HTERT RPE-1 (cell line): ENCODE data around the gene PLOD2.

Experiments
- in situ Hi-C: fragments of 300-500 bp; cut with MboI; formaldehyde crosslinking; loops from 4 replicates; pipeline ENCODE4 v1.14.3; 2020; ENCODE audit warnings: low sequenced_read_pairs

PLOD2 gene

DNA sequence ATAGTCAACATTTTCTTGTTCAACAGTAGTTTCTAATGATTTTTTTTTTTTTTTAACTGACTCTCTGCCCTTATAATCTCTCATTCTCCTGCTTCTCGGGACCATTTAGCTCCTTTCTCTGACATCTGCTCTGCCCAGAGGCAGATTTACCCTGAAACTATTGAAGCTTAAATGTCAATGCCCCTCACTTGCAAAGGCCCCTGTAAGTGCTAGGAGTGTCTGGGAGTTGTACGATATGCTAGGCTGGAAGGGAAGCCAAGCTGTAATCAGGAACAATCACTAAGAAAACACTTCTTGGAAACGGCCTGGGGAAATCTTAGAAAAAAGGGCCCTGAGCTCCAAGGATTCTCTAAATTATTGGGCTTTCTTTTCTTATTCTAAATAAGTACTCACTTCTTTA lies 5.8 kb upstream of the PLOD2 start:
- in situ Hi-C loops: no loop called here

DNA sequence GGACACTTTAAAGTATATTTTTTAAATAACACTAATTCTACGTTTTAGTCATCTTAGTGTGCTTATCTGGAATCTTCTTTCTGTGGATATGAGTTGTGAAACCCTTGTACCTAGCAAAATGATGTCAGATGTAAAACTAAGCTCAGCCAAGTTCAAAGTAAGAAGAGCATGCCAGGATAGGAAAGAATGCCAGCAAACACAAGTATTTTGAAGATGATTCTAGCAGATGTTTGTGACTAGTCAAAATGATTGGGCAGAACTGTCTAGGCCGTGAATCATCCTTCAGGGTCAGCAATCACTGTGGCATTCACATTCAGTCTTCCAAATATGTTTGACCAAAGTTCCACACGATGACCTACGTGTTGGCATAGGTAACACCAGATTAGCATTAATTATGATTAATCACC lies 5.4 kb upstream of the PLOD2 start:
- in situ Hi-C loops: no loop called here

DNA sequence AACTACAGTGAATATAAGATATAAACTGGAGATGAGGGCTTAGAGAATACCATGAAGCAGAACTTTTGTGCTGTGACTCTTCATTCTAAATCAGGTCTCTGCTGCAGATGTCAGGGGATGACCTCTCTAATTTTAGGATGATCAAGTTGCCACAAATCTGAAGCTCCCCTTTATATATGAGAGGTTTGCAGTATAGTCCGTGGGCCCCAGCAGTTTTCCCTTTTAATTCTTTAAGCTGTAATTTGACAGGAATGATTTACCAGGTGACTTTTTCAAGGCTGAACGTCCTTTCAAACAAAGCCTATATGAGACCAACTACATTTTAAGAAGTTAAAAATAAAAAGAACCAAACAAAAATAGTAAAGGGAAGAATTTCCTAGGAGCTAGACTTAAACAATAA lies 4.9 kb upstream of the PLOD2 start:
- in situ Hi-C loops: no loop called here

DNA sequence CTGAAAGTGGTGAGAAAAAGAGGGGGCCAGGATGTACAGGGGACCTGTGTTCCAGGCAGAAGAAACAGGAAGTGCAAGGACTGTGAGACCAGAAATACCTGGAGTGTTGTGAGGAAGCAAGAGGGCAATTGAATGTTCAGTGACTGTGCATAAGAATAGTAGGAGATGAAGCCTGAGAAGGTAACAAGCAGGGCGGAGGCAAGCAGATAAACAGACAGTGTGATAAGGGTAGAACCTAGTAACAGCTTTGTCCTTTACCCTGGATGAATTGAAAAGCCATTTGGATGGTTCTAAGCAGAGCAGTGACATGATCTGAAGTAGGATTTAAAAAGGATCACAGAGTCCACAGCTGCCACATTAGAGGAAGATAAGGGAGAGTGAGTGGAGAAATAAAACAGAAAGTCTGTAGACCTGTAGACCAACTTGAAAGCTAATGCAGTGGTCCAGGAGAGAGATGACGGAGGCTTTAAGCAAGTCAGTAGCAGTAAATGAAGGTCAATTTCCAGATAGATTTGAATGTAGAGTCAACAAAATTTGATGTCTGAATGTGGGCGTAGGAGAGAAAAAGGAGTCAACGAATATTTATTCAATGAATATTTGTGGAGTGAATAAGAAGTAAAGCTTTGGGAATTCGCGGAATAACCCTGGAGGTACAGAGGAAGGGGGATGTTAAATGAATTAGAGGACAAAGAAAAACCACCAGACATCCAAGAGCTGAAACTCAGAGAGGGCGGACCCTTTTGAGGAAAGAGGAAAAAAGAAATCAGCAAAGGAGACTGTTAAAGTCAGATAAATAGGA lies 4.2 kb upstream of the PLOD2 start:
- in situ Hi-C loops: no loop called here

DNA sequence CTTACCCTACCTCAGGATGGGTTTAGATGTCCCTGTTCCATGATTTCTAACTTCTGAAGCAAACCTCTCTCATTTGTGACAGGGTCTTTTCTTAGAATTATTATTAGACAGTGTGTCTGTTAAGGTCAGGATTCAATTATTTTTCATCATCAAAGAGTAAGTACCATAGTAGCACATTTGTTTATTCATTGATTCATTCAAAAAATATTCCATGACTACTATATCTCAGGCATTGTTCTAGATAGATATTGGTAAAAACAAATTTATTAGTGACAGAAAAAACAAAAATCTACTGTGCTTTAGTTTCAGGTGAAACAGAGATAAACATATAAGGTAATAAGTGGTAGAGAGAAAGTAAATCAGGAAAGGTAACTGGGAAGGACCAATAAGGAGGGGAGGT lies 3.5 kb upstream of the PLOD2 start:
- in situ Hi-C loops: no loop called here

DNA sequence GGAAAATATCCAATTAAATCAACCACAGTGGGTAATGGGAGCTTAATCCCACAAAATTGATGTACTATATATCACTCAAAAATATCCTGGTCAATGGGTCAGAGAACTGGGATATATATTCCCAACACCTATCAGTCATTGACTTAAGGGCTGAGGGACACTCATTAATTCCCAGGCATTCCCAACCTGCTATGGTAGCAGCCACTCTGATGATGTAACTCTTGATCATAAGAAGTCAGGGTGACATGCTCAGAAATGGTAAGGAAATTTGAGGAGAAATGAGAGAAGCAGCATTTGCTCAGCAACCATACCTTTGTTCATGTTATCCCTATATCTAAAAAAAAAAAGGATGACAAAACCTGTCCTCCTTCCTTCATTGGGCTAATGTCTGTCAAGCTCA lies 3.1 kb upstream of the PLOD2 start:
- in situ Hi-C loops: no loop called here

DNA sequence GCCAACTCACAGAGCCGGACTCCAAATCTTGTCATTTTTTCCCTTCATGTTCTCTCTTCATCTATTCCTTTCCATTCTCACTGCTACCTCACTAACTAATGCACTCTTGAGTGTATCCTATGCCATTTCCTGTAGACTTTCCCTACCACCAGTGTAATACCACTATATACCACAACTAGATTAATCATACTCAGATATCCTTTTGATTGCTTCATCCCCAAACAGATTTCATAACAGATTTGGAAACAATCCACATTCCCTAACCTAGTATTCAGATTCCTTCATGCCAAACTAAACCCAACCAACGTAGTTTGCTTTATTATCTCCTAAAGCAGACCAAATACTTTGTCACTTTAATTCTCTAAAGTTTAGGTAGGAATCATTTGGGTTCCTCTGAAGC lies 2.6 kb upstream of the PLOD2 start:
- in situ Hi-C loops: no loop called here

DNA sequence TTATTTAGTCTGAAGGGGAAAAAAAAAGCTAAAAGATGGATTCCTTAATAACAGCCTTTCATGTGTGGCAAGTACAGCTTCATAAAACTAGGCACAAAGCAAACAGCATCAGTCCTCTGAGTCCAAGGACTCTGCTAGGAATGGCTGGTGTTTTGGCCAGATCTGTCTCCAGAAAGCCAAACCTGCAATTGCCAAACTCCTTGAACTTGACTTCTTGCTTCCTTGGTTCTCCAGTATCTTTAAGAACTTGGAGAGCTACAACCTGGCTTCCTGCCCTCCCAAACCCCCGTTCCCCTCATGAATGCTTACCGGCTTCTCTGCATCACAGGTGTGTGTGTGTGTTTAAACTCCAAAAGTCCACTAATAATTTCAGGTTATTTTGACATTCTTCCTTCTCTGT lies 1.6 kb upstream of the PLOD2 start:
- in situ Hi-C loops: no loop called here

DNA sequence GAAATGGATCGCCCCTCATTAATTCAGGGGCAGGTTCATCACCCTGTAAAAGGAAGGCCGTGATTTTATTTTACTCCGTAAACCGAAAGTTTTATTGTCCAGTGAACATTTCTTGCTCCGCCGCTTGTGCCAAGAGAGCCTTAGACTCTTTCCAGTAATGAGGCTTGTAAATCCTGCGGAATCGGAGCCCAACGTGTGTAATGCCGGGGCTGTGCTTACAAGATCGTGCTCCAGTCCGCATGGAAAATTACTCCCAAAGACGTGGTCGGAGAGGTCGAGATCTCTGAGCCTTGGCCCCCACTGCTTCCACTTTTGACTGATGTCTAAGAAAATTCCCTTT lies 649 bp upstream of the PLOD2 start:
- in situ Hi-C loops: no loop called here

DNA sequence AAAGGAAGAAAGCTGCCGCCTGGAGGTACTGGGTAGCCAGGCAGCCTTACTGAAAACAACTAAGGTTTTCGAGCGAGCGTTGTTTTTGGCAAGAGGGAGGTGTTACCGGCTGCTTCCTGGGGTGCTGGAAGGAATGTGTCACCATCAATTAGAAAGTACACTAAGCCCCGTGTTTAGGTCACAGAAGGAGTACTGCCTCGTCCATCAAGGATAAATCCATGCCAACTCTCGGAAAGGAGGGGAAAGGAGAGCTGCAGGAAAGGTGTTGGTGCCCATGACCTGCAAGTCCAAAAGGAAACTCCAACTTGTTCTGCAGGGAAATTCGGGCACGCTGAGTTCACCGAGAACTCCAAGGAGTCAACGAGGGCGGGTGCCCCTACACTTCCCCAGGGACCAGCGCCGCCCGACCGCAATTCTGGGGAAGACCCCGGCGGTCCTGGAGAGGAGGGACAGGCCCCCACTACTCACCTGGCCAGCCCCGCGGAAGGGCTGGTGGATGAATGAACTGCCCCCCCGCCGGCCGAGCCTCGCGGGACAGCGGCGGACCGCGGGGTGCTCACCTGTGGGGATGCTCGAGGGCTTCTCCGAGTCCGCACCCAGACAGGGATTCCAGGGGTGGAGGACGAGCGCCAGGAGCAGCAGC lies 542 bp downstream of the PLOD2 start:
- in situ Hi-C loops: no loop called here

DNA sequence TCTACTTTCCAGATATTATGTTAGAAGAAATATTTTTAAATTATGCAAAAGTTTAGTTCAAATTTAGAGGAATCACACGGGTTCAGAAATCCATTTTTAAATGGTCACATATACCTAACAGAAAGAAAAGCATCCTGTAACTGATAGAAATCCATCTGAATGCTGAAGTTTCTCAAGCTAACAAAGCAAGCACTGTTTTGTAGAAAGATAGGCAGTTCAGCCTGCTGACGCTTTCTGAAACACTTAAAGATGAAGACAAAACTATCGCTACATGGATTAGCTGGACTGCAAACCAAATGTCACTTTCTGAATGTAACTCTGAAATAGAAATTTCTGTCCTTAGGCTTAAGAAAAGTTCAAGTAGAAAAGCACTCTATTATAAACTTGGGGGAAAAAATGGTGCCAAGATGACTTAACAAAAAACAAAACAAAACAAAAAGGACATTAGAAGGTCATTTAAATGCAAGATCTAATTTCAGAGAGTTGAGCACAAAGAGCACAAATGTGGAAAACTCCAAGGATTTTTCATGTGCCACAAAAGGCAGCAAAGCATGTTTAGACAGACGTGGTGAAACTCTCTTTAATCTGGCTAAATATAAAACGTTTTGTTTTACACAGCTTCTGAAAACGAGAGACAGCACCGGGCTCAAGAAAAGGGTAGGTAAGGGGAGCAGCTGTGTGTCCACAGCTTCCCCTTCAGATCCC lies 1.2 kb downstream of the PLOD2 start:
- in situ Hi-C loops: no loop called here

DNA sequence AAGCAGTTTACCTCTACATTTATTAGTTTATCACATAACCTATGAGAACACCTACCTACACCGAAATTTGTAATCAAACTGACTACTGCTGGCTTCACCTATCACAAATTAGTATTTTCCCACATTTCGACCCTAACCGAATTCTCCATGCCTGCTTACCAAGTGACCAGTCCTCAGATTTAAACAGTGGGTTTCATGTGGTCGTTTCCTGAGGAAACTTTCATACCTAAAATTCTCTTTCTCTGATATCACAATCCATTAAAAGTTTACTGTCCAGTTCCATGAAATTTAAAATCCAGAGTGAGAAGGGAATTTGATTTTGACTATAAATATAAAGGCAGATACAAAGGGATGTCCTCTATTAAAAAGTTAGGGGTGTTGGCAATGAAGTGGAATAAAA lies 1.9 kb downstream of the PLOD2 start:
- in situ Hi-C loops: no loop called here

DNA sequence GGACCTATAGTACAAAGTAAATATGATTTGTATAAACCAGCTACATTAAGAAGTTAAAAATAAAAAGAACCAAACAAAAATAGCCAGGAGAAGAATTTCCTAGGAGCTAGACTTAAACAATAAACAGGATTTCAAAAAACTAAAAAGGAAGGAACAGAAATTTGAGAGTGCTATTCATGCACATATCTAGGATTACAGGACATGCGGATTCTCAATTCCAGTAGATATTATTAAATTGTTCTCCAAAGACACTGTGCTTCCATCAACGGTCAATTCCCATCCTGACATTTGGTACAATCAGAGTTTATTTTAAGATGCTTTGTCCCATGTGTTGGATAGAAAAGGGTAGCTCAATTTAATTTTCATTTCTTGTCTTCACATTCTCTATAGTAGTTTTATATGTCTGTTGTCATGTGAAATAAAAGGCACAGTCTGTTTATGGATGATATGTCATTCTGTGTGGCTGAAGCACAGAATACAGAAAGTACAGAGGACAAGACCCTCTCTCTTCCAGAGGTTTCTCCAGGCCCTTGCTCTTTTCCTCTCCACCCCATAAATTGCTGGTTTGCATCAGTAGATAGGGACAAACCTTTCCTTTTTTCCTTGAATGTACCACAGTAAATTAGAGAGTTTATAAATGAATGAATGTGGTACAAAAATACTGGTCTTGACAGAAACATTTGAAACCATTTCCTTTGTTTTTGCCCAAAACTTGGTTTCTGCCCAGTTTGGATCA lies 3.5 kb downstream of the PLOD2 start:
- in situ Hi-C loops: no loop called here

DNA sequence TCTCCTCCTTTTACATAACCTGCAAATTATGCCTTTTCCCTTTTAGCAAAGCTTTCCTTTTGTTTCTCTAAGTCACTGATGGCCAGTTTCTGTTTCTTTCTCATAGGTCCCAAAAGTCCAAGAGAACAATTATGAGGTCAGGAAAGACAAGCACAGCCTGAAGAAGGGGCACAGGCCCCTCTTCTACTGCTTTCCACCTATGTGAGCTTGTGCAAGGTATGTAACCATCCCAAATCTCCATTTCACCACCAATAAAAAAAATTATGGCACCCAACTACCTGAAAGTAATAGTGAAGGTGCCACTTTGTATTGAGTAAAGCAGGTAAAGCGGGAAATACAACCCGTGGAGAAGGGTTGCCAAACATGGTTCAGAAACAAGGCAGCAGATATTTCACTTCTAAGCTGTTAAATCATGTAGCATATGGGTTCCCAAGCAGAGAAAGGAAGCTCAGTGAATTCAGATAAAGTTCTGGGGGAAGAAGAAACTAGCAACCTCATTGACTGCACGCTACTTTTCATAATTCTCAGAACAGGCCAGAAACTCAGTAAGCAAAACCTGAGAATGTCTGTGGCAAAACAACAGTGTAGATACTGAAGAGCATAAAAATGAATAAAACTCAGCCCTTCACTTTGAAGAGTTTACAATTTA lies 4.2 kb downstream of the PLOD2 start:
- in situ Hi-C loops: no loop called here

DNA sequence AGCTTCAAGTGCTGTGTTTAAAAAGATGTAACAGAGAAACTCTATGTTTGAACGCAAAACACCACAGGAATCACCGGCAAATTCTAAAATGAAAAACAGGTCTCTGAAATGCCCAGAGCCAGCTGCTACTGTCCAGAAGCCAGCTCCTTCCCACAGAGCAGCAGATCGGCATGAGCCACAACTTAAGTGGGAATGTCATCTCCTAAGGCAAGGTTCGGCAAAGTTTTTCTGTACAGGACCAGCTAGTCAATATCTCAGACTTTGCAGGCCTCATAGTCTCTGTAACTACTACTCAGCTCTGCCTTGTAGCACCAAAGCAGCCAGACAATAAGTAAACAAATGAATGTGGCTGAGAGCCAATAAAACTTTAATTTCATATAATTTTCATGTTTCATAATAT lies 4.9 kb downstream of the PLOD2 start:
- in situ Hi-C loops: no loop called here

DNA sequence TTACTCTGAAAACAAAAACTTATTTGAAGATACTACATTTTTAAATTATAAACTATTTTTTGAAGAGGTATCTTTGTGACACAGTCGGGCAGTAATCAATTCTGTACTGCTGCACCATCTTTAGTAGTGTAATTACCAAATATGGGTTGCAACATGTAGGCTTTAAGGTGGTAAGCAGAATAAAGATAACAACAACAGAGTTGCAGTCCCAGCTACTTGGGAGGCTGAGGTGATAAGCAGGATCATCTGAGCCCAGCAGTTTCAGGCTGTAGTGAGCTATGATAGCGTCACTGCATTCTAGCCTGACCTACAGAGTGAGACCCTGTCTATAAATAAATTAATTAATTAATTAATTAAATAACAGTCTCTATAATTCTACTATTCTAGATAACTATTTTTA lies 6.0 kb downstream of the PLOD2 start:
- in situ Hi-C loops: no loop called here

DNA sequence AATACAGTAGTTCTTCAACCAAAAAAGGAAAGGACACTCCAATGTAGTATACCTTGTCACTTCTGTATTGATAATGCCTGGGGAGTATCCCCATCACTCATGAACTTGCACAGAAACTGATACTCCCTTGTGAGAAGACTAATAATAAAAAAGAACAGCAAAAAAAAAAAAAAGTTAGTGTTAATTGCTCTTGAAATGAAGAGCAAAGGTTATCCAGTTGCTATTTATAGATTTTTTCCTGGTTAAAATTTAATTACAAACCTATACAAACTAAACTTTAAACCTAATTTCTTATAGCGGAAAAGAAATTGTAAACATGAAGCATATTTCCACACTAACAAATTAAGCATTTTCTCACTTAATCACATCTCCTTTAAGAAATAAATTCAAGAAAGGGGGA lies 6.7 kb downstream of the PLOD2 start:
- in situ Hi-C loops: no loop called here

DNA sequence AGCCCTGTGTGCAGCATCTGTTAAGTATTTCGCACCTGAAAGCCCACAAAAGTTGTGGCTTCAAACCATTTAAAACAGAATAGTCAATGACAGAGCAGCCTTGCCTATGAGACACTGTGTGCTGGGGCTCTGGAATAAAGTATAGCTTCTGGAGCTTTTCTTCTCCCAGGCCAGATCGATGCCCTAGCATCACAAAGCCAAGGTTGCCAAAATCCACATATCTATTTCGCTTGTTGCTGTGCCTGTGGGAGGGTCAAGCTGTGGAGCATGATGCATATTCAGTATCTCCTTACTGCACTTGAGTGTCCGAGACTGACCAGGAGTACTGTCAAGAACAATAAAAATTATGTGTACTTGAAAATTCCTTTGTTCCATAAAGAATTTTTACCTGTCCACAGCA lies 7.6 kb downstream of the PLOD2 start:
- in situ Hi-C loops: no loop called here

DNA sequence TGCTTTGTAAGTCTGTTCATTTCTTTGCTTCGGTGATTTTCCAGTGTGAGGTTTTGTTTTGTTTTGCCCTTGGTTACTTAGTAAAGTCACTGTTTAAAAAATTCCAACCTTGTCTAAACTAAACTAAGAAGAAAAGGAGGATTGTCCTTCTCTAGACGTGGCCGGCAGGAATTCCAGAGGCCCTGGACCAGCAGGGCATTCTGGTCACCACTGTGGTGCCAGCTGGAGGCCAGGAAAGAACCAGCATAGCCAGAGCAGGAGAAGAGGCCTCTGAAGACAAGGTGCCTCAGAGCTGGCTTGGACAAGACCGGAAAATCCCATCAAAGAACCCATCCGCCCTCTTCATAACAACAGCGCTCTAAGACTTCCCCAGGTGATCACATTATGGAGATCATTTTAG lies 8.2 kb downstream of the PLOD2 start:
- in situ Hi-C loops: no loop called here

DNA sequence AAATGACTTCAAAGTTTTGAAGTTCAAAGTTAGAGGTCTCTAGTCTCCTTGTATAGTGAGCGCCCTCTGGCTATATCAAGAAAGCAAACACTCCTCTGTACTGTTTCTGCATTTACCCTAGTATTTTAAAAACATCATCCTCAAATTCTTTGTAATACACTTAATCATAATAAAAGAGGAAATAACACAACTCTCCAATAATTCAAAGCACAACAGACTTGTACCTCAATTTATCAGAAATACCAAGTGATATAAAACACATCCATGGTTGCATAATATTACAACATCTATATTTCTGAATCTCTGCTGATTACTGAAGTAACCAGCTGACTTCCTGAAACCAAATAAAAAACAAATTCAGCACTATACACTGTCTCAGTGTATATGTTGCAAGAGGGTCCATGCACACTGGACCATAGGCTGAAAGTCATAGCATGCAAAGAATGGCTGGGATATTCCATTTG lies 12.5 kb downstream of the PLOD2 start:
- in situ Hi-C loops: no loop called here

DNA sequence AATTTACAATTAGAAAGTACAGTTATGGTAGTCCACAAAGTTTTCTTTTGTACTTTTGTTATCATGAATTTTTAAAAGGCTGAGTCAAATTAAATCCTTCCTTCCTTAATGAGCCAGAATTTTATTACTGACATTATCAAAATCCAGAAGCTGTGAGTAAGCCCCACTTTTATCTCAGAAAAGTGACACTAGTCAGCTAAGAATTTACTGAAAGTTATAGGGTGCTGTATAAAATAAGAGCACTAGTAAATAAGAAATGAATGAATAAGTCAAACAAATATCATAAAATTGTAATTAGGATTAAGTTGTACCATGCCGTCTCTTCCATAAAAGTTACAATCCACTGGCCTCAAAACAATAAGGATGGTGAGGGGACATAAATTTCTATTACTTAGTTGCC lies 15.3 kb downstream of the PLOD2 start:
- in situ Hi-C loops: no loop called here
